Uterus (tissue), 4 donors: ENCODE measurements around the gene GBP1. TPM values are rescaled to one million over a fixed set of nuclear protein-coding genes. Genes with fewer than 3 reads are reported as not detected.

Source experiments
- DNase-seq, 2 donors: peaks; one replicate each; pipeline ENCODE4 v3.0.0-alpha.2; 2019 to 2020
- H3K27ac ChIP-seq, 2 donors: fragments of 200-600 bp; sonication (generic); 1 replicate in 1 of 2; 2 replicates in 1 of 2; pipeline ENCODE4 v1.5.1; 2016 to 2018
- H3K27me3 ChIP-seq, 2 donors: fragments of 200-600 bp; sonication (generic); one replicate each; pipeline ENCODE4 v1.5.1; 2018 to 2019; ENCODE audit warnings: control low read depth in 1 of 2
- H3K36me3 ChIP-seq, 2 donors: fragments of 200-600 bp; sonication (generic); one replicate each; pipeline ENCODE4 v1.5.1; 2019; ENCODE audit warnings: control low read depth in 1 of 2
- H3K4me1 ChIP-seq, 2 donors: fragments of 200-600 bp; sonication (generic); one replicate each; pipeline ENCODE4 v1.5.1; 2018 to 2019; ENCODE audit warnings: control low read depth in 1 of 2
- H3K4me3 ChIP-seq, 2 donors: fragments of 200-600 bp; sonication (generic); 1 replicate in 1 of 2; 2 replicates in 1 of 2; pipeline ENCODE4 v1.5.1; 2018 to 2019; ENCODE audit warnings: mild to moderate bottlenecking in 1 of 2
- H3K9me3 ChIP-seq, 2 donors: fragments of 200-600 bp; sonication (generic); one replicate each; pipeline ENCODE4 v1.5.1; 2019; ENCODE audit warnings: control low read depth in 1 of 2
- CTCF ChIP-seq, 4 experiments: fragments of 200-600 bp in 2 of 4; fragments of 450-650 bp in 2 of 4; sonication (generic) in 2 of 4; IDR thresholded peaks; one replicate each; pipeline ENCODE4 v1.5.1; 2016 to 2019; ENCODE audit warnings: antibody characterized with exemption in 4 of 4, mild to moderate bottlenecking in 2 of 4, moderate library complexity in 1 of 4
- POLR2A ChIP-seq, 2 donors: fragments of 450-650 bp; IDR thresholded peaks; one replicate each; pipeline ENCODE4 v1.6.1; 2016; ENCODE audit warnings: antibody characterized with exemption in 2 of 2, mild to moderate bottlenecking in 1 of 2, moderate library complexity in 1 of 2
- intact Hi-C: fragments of 100-400 bp; cut with DNase I; formaldehyde crosslinking; loops from one replicate; pipeline ENCODE4 v1.15.1; 2023; ENCODE audit warnings: low total_unique reads
- total RNA-seq, 4 donors: library from RNA; depleted of rRNA in 3 of 4; stranded (reverse); fragments of >200 nt in 3 of 4; gene quantifications; one replicate each; pipeline versions ENCODE4 v1.1.0 to v1.2.4, GENCODE V29; 2014 to 2023
- donor health status: DM: yes; HTN: yes; CAD: no.

The GBP1 gene
- 10 to 100 TPM; 57.9 to 86.6 (median 78.5) TPM for total RNA-seq

DNA sequence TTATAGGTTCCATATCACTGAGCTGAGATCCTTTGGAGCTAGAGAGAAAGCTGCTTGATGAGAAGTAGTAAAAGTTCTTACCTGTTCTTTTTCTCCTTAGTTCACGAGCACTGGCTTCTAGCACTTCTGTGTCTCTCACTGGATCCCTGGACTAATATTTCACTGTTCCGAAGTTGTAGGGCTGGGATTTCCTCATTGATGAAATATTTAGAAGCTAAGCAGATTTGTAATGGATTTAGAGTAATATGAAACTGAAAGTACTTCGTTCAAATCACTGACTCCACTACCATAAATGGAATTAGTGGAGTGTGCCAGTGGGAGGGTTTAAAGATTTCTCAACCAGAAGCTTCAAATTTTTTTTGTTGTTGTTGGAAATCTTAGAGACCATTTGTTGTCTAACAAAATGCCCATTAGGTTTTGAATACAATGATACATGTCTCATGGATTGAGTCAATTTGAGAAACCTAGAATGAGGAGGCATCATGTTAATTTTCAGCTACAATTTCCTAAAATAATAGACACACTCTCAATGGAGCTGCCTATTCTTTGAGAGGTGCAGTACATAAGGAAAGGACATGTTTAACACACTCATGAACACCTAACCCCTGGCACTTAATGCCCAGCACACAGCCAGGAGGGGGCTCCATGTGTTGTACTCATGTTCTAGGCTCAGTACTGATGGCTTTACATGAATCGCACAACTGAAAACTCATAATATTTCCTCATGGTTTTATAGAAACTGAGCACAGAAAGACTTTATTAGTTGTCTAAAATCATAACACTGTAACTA, at the start of gene GBP1:
Gene GBP1 (minus strand): TSS at position 130 of the 790 bp plus-strand sequence. CDS start 1,974 bp downstream, outside the sequence.
- peak in 1 of 2 donors; percentile 66 for DNase-seq
- peak within 1 kb of the TSS; percentile 49 to 53 for H3K4me3 ChIP-seq
- no peaks in the 10 kb centered on the region for H3K9me3 ChIP-seq
- no peak for TF ChIP-seq CTCF (IDR thresholded peaks at IDR 0.05)
- peak; percentile 60 to 77 for TF ChIP-seq POLR2A (IDR thresholded peaks at IDR 0.05)
- no peaks in the 10 kb centered on the region for H3K36me3 ChIP-seq
- H3K4me1 ChIP-seq = peaks cover 0 to 13% of the 10 kb centered on the region in 2 donors
- no peaks in the 10 kb centered on the region for H3K27me3 ChIP-seq
- H3K27ac ChIP-seq = peak within 1 kb of the TSS; percentile 91 to 98
- intact Hi-C loops = no loop called here

- H3K27me3 ChIP-seq = no peaks in the 10 kb centered on the region
- TF ChIP-seq CTCF (IDR thresholded peaks at IDR 0.05) = no peak
- intact Hi-C loops = no loop called here
- no peak for DNase-seq
- H3K36me3 ChIP-seq = no peaks in the 10 kb centered on the region
- H3K27ac ChIP-seq = no peak overlapping the region
- no peak overlapping the region for H3K4me3 ChIP-seq
- no peaks in the 10 kb centered on the region for H3K9me3 ChIP-seq
- no peaks in the 10 kb centered on the region for H3K4me1 ChIP-seq
These were observed 49.7 kb upstream of the GBP1 start for GRCh38 chr1:89114662-89115061.

DNA sequence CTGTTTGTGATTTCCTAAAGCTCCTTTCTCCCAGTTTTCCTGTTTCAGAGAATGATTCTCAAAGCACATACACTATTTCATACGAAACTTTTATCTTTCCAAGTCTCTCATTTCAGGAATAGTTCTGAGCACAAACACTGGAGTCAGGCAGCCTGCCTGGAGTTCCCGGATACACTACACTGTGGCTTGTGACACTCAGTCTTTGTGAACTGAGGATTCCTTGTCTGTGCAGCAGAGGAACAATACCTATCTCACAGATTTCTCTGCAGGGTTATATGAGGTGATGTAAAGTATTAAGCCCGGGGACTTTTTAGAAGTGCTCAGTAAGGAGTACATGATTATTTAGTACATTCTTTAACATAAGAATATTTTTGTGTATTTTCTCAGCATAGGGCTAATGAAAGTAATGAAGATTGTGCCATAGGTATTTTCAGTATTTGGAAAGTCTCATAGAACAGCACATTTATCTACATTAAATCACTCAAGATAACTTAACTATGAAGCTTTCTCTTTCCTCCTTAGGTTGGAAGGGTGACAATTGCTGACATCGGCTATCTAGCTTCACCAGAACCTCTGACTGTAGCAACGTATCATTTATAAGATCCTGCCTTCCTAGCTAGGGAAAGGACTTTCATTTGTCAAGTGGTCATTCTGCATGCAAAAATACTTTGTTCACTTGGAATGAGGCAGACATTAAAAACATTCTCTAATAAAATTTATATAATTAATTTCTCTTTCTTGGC, 48.0 kb upstream of the GBP1 start:
- no peak overlapping the region for H3K27ac ChIP-seq
- intact Hi-C loops = no loop called here

DNA sequence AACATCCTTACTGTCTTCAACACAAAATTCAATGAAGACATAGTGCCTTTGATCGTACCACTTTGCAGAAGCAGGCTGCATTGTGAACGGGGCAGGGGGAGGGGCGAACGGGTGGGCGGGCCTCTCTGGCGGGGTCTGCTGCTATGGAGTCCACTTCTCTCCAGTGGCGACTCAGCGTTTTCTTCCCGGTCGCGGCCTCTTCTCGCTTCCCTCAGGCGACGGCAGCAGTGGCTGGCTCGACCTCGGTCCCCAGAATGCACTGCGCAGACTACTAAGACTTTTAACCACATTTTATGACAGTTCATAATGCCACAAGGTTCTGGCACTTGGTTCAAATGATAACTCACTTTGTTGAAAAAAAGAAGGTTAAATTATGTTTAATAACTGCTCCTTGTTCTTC, 39.7 kb upstream of the GBP1 start:
- Histone ChIP-seq H3K27me3 (no peaks in the 10 kb centered on the region), H3K27ac (no peak overlapping the region), H3K36me3 (no peaks in the 10 kb centered on the region), H3K9me3 (no peaks in the 10 kb centered on the region), H3K4me3 (no peak overlapping the region), H3K4me1 (no peaks in the 10 kb centered on the region)
- TF ChIP-seq POLR2A (IDR thresholded peaks at IDR 0.05) (no peak), CTCF (IDR thresholded peaks at IDR 0.05) (no peak)
- intact Hi-C loops = no loop called here
- no peak for DNase-seq

More for the DNA sequence above, 48.0 kb upstream of the GBP1 start:
- Histone ChIP-seq H3K4me1 (no peaks in the 10 kb centered on the region), H3K36me3 (no peaks in the 10 kb centered on the region), H3K27me3 (no peaks in the 10 kb centered on the region), H3K4me3 (no peak overlapping the region), H3K9me3 (no peaks in the 10 kb centered on the region)
- DNase-seq = no peak
- TF ChIP-seq CTCF (IDR thresholded peaks at IDR 0.05) (no peak), POLR2A (IDR thresholded peaks at IDR 0.05) (no peak)

- no peaks in the 10 kb centered on the region for H3K4me1 ChIP-seq
- intact Hi-C loops = no loop called here
These were observed 39.1 kb upstream of the GBP1 start for GRCh38 chr1:89104147-89104546.

More at GRCh38 chr1:89104147-89104546, 39.1 kb upstream of the GBP1 start:
- no peaks in the 10 kb centered on the region for H3K36me3 ChIP-seq
- no peak for TF ChIP-seq CTCF (IDR thresholded peaks at IDR 0.05)
- TF ChIP-seq POLR2A (IDR thresholded peaks at IDR 0.05) = no peak
- no peak for DNase-seq
- no peaks in the 10 kb centered on the region for H3K27me3 ChIP-seq
- H3K27ac ChIP-seq = no peak overlapping the region
- H3K4me3 ChIP-seq = no peak overlapping the region
- H3K9me3 ChIP-seq = no peaks in the 10 kb centered on the region
